Measurements from ENCODE around the gene ZNF423. TPM values are rescaled to one million over a fixed set of nuclear protein-coding genes. Genes with fewer than 3 reads are reported as not detected.

Gene ZNF423
- total and polyA plus RNA-seq, 2 of the 13 experiments (the other 11 are each of a cell fraction or from before 2014, with no cell fraction given), result 0.07 to 0.31 TPM

- TF ChIP-seq ZMAT5 (CRISPR knock-in tag; IDR thresholded peaks at IDR 0.05; ENCODE audit: borderline replicate concordance, low read depth) (no peak), ZSCAN31 (CRISPR knock-in tag; IDR thresholded peaks at IDR 0.05; ENCODE audit: low read depth) (no peak), ZNF143 (CRISPR knock-in tag; IDR thresholded peaks at IDR 0.05) (no peak)
These were observed 198.0 kb downstream of the ZNF423 start (continued) for GRCh38 chr16:49657736-49658465.

- Histone ChIP-seq H3K4me1 (ENCODE audit: insufficient read depth, low read length) (no peaks in the 10 kb centered on the region), H3K79me2 (ENCODE audit: insufficient read depth, low read length) (no peaks in the 10 kb centered on the region), H3K36me3 (replicated peaks in 1 of 2; ENCODE audit: control insufficient read depth in 1 of 2, insufficient read depth in 2 of 2, low read length in 2 of 2) (no peaks in the 10 kb centered on the region), H3K4me3 (replicated peaks in 1 of 3; ENCODE audit: insufficient read depth in 1 of 3, low read depth in 2 of 3, low read length in 3 of 3) (no peak overlapping the region), H3K9me3 (ENCODE audit: low read length) (no peaks in the 10 kb centered on the region), H3K9ac (ENCODE audit: insufficient read depth, low read depth, low read length) (no peak overlapping the region), H4K20me1 (ENCODE audit: insufficient read depth, low read length) (0 out of 2 replicates have a peak, but pooled peaks cover 7% of the 10 kb centered on the region), H2AFZ (ENCODE audit: low read length) (no peak overlapping the region), H3K4me2 (ENCODE audit: low read depth, low read length) (no peak overlapping the region), H3K27ac (ENCODE audit: extremely low read length, insufficient read depth, low read length) (no peak overlapping the region), H3K27me3 (ENCODE audit: control insufficient read depth in 1 of 2, insufficient read depth in 2 of 2, low read length in 2 of 2) (no peaks in the 10 kb centered on the region; a peak in 1 of 5 replicates)
- in situ Hi-C loops (cut with HindIII; ENCODE audit: extremely low pct_ligation_motif_present, low pct_unique_long_range_greater_than_20kb), result no loop called here
- no peak for DNase-seq (ENCODE audit: low spot score)
- ATAC-seq, result no peak
- intact Hi-C loops (cut with micrococcal nuclease; ENCODE audit: unreplicated experiment), result no loop called here
- no peak for FAIRE-seq
- ChIA-PET POLR2A (no interaction called here), CTCF (ENCODE audit: low intra/inter-chr PET ratio, low total read pairs) (no interaction called here)
- BruUV-seq (replicated peaks), result no TSS peak
- WGBS (ENCODE audit: low lambda C conversion rate), result 27% methylated on average over 4 of the region's 4 CpGs
- no peak for TF ChIP-seq FOXC1 (CRISPR knock-in tag; IDR thresholded peaks at IDR 0.05; ENCODE audit: borderline replicate concordance)
- TF ChIP-seq ZNF142 (CRISPR knock-in tag; IDR thresholded peaks at IDR 0.05), result no peak
- no peak for TF ChIP-seq DRAP1 (CRISPR knock-in tag; IDR thresholded peaks at IDR 0.05)
- no peak for TF ChIP-seq ZNF503 (CRISPR knock-in tag; IDR thresholded peaks at IDR 0.05)
- no peak for TF ChIP-seq ZNF18 (CRISPR knock-in tag; IDR thresholded peaks at IDR 0.05; ENCODE audit: insufficient replicate concordance)
- no peak for TF ChIP-seq MAFG (CRISPR knock-in tag; IDR thresholded peaks at IDR 0.05)
- no peak for TF ChIP-seq ZNF136 (CRISPR knock-in tag; IDR thresholded peaks at IDR 0.05; ENCODE audit: low read depth)
- TF ChIP-seq SMC3 (IDR thresholded peaks at IDR 0.05; ENCODE audit: low read length), result no peak
- no peak for TF ChIP-seq ZNF333 (CRISPR knock-in tag; IDR thresholded peaks at IDR 0.05; ENCODE audit: borderline replicate concordance)
These were observed 201.5 kb downstream of the ZNF423 start for GRCh38 chr16:49654425-49654824.

All from HepG2 (cell line).